Gastrocnemius medialis (tissue), 4 donors: ENCODE results near the gene GRPR. TPM values are rescaled to one million over a fixed set of nuclear protein-coding genes. Genes with fewer than 3 reads are reported as not detected.
"Not testable (repeated sequence)": the region's sequence is repeated elsewhere in the genome, so short reads cannot be mapped to it uniquely, and the experiment has no call there.

Experiments
- ATAC-seq, 2 donors: fragments of 150-250 bp; one replicate each; pipeline ENCODE4 v1.9.1; 2016
- DNase-seq, 2 donors: peaks; one replicate each; pipeline ENCODE4 v3.0.0-alpha.2; 2019
- H3K27ac ChIP-seq, 4 donors: fragments of 200-600 bp; sonication (generic); 1 replicate in 1 of 4; 2 replicates in 3 of 4; pipeline ENCODE4 v1.5.1; 2016 to 2018; ENCODE audit warnings: mild to moderate bottlenecking in 2 of 4, moderate library complexity in 1 of 4
- H3K27me3 ChIP-seq, 3 donors: fragments of 200-600 bp; sonication (generic) in 2 of 3; 1 replicate in 1 of 3; 2 replicates in 2 of 3; pipeline versions ENCODE4 v1.5.1 to v1.6.0; 2016 to 2019; ENCODE audit warnings: mild to moderate bottlenecking in 1 of 3, moderate library complexity in 1 of 3
- H3K36me3 ChIP-seq, 2 donors: fragments of 200-600 bp; sonication (generic) in 1 of 2; one replicate each; pipeline ENCODE4 v1.5.1; 2017 to 2018
- H3K4me1 ChIP-seq, 2 donors: fragments of 200-600 bp; sonication (generic) in 1 of 2; one replicate each; pipeline ENCODE4 v1.5.1; 2016 to 2017; ENCODE audit warnings: mild to moderate bottlenecking in 2 of 2
- H3K4me3 ChIP-seq, 4 donors: fragments of 200-600 bp; sonication (generic) in 3 of 4; 1 replicate in 1 of 4; 2 replicates in 3 of 4; pipeline ENCODE4 v1.5.1; 2016 to 2019; ENCODE audit warnings: mild to moderate bottlenecking in 2 of 4
- H3K9me3 ChIP-seq, 3 donors: fragments of 200-600 bp; sonication (generic) in 2 of 3; 1 replicate in 1 of 3; 2 replicates in 2 of 3; pipeline ENCODE4 v1.5.1; 2016 to 2019
- CTCF ChIP-seq, 5 experiments: fragments of 450-650 bp in 3 of 5; fragments of 200-600 bp in 2 of 5; sonication (generic) in 2 of 5; IDR thresholded peaks in 4 of 5; conservative IDR thresholded peaks in 1 of 5; 1 replicate in 4 of 5; 2 replicates in 1 of 5; pipeline ENCODE4 v1.5.1; 2016 to 2019; ENCODE audit warnings: antibody characterized with exemption in 5 of 5, mild to moderate bottlenecking in 3 of 5, moderate library complexity in 3 of 5
- POLR2A ChIP-seq, 2 donors: fragments of 450-650 bp; IDR thresholded peaks; one replicate each; pipeline ENCODE4 v1.6.1; 2017; ENCODE audit warnings: antibody characterized with exemption in 2 of 2, mild to moderate bottlenecking in 2 of 2, moderate library complexity in 2 of 2
- in situ Hi-C, 4 donors: fragments of 200-750 bp; cut with MboI; loops; one replicate each; pipeline versions ENCODE4 v1.15.0 to v1.8.0; 2017; ENCODE audit warnings: low sequenced_read_pairs in 4 of 4
- intact Hi-C: fragments of 100-400 bp; cut with DNase I; formaldehyde crosslinking; loops from one replicate; pipeline ENCODE4 v1.15.1; 2023; ENCODE audit warnings: low total_unique reads
- total RNA-seq, 4 donors: library from RNA; depleted of rRNA; stranded (reverse); fragments of >200 nt; gene quantifications; one replicate each; pipeline versions ENCODE4 v1.1.0 to v1.2.3, GENCODE V29; 2016

The GRPR gene
- total RNA-seq, 4 donors from 2014 or later: not detected

- ATAC-seq (no peak), DNase-seq (no peak)
- intact Hi-C loops: no loop called here
- in situ Hi-C loops: no loop called here
- no peak overlapping the region for H3K4me3 ChIP-seq
- no peaks in the 10 kb centered on the region for H3K4me1 ChIP-seq
- no peak overlapping the region for H3K27ac ChIP-seq
- TF ChIP-seq CTCF (IDR thresholded peaks at IDR 0.05 in 4 of 5, conservative IDR thresholded peaks at IDR 0.05 in 1 of 5) (no peak), POLR2A (IDR thresholded peaks at IDR 0.05) (no peak)
- no peaks in the 10 kb centered on the region for H3K27me3 ChIP-seq
- H3K9me3 ChIP-seq: no peaks in the 10 kb centered on the region
- no peaks in the 10 kb centered on the region for H3K36me3 ChIP-seq
These were observed 18.3 kb downstream of the GRPR start for GRCh38 chrX:16141422-16142245.

- Histone ChIP-seq H3K27ac (no peak overlapping the region), H3K36me3 (no peaks in the 10 kb centered on the region), H3K4me1 (no peaks in the 10 kb centered on the region), H3K9me3 (no peaks in the 10 kb centered on the region), H3K4me3 (no peak overlapping the region), H3K27me3 (no peaks in the 10 kb centered on the region)
- TF ChIP-seq CTCF (IDR thresholded peaks at IDR 0.05 in 4 of 5, conservative IDR thresholded peaks at IDR 0.05 in 1 of 5): no peak
- no peak for TF ChIP-seq POLR2A (IDR thresholded peaks at IDR 0.05)
- DNase-seq (no peak), ATAC-seq (no peak)
- in situ Hi-C loops (no loop called here), intact Hi-C loops (no loop called here)
These were observed 18.8 kb downstream of the GRPR start for GRCh38 chrX:16142246-16142558.

- intact Hi-C loops (no loop called here), in situ Hi-C loops (no loop called here)
- Histone ChIP-seq H3K4me3 (no peak overlapping the region), H3K27me3 (no peaks in the 10 kb centered on the region), H3K9me3 (no peaks in the 10 kb centered on the region), H3K27ac (no peak overlapping the region), H3K36me3 (no peaks in the 10 kb centered on the region), H3K4me1 (no peaks in the 10 kb centered on the region)
- ATAC-seq (no peak), DNase-seq (no peak)
- no peak for TF ChIP-seq POLR2A (IDR thresholded peaks at IDR 0.05)
These were observed 20.6 kb downstream of the GRPR start for GRCh38 chrX:16143968-16144367.

- Histone ChIP-seq H3K27me3 (no peaks in the 10 kb centered on the region), H3K4me1 (no peaks in the 10 kb centered on the region), H3K4me3 (no peak overlapping the region), H3K36me3 (no peaks in the 10 kb centered on the region), H3K27ac (no peak overlapping the region), H3K9me3 (no peaks in the 10 kb centered on the region)
- no peak for DNase-seq
- ATAC-seq: no peak
- intact Hi-C loops: no loop called here
- no peak for TF ChIP-seq POLR2A (IDR thresholded peaks at IDR 0.05)
- no peak for TF ChIP-seq CTCF (IDR thresholded peaks at IDR 0.05 in 4 of 5, conservative IDR thresholded peaks at IDR 0.05 in 1 of 5)
- in situ Hi-C loops: no loop called here
These were observed 21.1 kb downstream of the GRPR start for GRCh38 chrX:16144420-16144819.

- H3K4me3 ChIP-seq, ATAC-seq, H3K9me3 ChIP-seq, in situ Hi-C loops, H3K27me3 ChIP-seq, H3K4me1 ChIP-seq, DNase-seq, H3K27ac ChIP-seq, H3K36me3 ChIP-seq, intact Hi-C loops: not testable (repeated sequence)
These were observed 21.7 kb downstream of the GRPR start for GRCh38 chrX:16145093-16145492.

GRCh38 chrX:16145656-16146055 lies 22.3 kb downstream of the GRPR start:
- no peaks in the 10 kb centered on the region for H3K36me3 ChIP-seq
- H3K4me1 ChIP-seq: no peaks in the 10 kb centered on the region
- in situ Hi-C loops (no loop called here), intact Hi-C loops (no loop called here)
- ATAC-seq (no peak), DNase-seq (no peak)
- H3K9me3 ChIP-seq: no peaks in the 10 kb centered on the region
- no peaks in the 10 kb centered on the region for H3K27me3 ChIP-seq
- no peak overlapping the region for H3K27ac ChIP-seq
- no peak for TF ChIP-seq POLR2A (IDR thresholded peaks at IDR 0.05)
- H3K4me3 ChIP-seq: no peak overlapping the region
